ENCODE results near the gene CPVL.

DNA sequence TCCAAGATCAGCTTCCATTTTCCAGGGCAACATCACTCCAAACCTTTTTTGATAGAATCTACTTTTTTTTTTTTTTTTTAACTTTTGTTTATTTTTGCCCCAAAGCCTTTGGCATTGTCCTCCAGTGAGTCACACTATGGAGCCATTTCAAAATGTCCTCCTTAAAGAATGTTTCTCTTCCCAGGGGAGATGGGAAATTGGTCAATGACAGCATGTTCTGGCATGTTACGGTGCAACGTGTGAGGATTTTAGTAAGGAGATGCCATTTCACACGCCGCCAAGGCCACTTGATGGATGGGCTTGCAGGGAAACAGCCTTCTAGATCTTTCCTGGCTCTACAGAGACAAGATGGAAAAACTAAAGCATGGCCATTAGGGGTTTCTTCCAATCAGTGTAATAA lies 157.5 kb downstream of the CPVL start:
- TF ChIP-seq, protein P1, sequence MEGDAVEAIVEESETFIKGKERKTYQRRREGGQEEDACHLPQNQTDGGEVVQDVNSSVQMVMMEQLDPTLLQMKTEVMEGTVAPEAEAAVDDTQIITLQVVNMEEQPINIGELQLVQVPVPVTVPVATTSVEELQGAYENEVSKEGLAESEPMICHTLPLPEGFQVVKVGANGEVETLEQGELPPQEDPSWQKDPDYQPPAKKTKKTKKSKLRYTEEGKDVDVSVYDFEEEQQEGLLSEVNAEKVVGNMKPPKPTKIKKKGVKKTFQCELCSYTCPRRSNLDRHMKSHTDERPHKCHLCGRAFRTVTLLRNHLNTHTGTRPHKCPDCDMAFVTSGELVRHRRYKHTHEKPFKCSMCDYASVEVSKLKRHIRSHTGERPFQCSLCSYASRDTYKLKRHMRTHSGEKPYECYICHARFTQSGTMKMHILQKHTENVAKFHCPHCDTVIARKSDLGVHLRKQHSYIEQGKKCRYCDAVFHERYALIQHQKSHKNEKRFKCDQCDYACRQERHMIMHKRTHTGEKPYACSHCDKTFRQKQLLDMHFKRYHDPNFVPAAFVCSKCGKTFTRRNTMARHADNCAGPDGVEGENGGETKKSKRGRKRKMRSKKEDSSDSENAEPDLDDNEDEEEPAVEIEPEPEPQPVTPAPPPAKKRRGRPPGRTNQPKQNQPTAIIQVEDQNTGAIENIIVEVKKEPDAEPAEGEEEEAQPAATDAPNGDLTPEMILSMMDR (IDR thresholded peaks at IDR 0.05), result no peak
- TF ChIP-seq ZFX (IDR thresholded peaks at IDR 0.05; ENCODE audit: borderline replicate concordance), result no peak
